ENCODE results near the gene MPV17L2.

MPV17L2 gene

GRCh38 chr19:18152817-18153555, 40.0 kb upstream of the MPV17L2 start, which contains the start of gene PIK3R2:
PIK3R2 (plus strand) TSS chr19:18153163; CDS start chr19:18155880, 2,717 bp downstream.
- Histone ChIP-seq H3K9me2 (replicated peaks; ENCODE audit: control insufficient read depth, low read length) (no peaks in the 10 kb centered on the region), H3K36me3 (ENCODE audit: control insufficient read depth, low read length) (peaks cover 24% of the 10 kb centered on the region), H3K4me1 (ENCODE audit: control insufficient read depth, low read length) (peaks cover 36% of the 10 kb centered on the region), H3K27me3 (ENCODE audit: control insufficient read depth, low read length) (no peaks in the 10 kb centered on the region), H3K9me3 (ENCODE audit: control insufficient read depth, insufficient read depth, low read length) (no peaks in the 10 kb centered on the region), H3K4me3 (ENCODE audit: low read length) (peak within 1 kb of the TSS; percentile 91), H3K79me2 (ENCODE audit: control insufficient read depth, low read length) (peaks cover 31% of the 10 kb centered on the region), H4K20me1 (ENCODE audit: control insufficient read depth, insufficient read depth, low read depth, low read length) (no peaks in the 10 kb centered on the region), H3F3A (ENCODE audit: control insufficient read depth, insufficient read depth) (peaks cover 3% of the 10 kb centered on the region; the same call in 1 of the 2 replicates), H3K27ac (ENCODE audit: low read depth, low read length) (peak within 1 kb of the TSS; percentile 92), H3K4me2 (ENCODE audit: low read length) (peak within 1 kb of the TSS; percentile 96)
- TF ChIP-seq, protein P1, sequence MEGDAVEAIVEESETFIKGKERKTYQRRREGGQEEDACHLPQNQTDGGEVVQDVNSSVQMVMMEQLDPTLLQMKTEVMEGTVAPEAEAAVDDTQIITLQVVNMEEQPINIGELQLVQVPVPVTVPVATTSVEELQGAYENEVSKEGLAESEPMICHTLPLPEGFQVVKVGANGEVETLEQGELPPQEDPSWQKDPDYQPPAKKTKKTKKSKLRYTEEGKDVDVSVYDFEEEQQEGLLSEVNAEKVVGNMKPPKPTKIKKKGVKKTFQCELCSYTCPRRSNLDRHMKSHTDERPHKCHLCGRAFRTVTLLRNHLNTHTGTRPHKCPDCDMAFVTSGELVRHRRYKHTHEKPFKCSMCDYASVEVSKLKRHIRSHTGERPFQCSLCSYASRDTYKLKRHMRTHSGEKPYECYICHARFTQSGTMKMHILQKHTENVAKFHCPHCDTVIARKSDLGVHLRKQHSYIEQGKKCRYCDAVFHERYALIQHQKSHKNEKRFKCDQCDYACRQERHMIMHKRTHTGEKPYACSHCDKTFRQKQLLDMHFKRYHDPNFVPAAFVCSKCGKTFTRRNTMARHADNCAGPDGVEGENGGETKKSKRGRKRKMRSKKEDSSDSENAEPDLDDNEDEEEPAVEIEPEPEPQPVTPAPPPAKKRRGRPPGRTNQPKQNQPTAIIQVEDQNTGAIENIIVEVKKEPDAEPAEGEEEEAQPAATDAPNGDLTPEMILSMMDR (IDR thresholded peaks at IDR 0.05; ENCODE audit: low read depth, low read length, poor library complexity, severe bottlenecking): peak; percentile 23
- TF ChIP-seq EZH2phosphoT487 (IDR thresholded peaks at IDR 0.05; ENCODE audit: borderline replicate concordance, low read length): no peak

DNA sequence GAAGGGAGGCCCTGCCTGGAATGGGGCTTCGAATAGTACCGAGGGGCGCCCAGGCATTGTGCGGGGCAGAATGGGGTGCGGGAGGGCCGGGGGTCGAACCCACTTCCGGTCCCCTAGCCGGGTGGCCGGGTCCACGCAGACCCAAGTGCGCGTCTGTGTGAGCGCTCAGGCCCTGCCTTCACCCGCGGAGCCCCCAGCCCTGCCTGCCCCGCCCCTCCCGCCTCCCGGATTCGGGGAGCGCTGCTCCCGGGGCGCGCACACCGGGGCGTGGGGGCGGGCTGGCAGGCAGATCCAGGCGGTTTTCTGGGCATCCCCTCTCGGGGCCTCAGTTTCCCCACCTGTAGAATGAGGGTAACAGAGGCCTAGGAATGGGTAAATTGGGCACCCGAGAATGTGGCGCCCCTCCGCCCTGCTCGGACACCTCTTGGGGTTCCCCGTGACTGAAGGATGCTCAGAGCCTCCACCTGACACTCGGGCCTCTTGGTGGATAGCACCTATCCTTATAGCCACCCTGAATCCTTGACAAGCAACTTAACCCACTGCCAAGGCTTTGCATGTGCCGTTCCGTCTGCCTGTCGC, 39.4 kb upstream of the MPV17L2 start:
- no peaks in the 10 kb centered on the region for H3K27me3 ChIP-seq (ENCODE audit: control insufficient read depth, low read length)
- no peaks in the 10 kb centered on the region for H4K20me1 ChIP-seq (ENCODE audit: control insufficient read depth, insufficient read depth, low read depth, low read length)
- H3K36me3 ChIP-seq (ENCODE audit: control insufficient read depth, low read length): peaks cover 24% of the 10 kb centered on the region
- peaks cover 7% of the 10 kb centered on the region for H3F3A ChIP-seq (ENCODE audit: control insufficient read depth, insufficient read depth)
- peaks cover 31% of the 10 kb centered on the region for H3K79me2 ChIP-seq (ENCODE audit: control insufficient read depth, low read length)
- no peak for TF ChIP-seq EZH2phosphoT487 (IDR thresholded peaks at IDR 0.05; ENCODE audit: borderline replicate concordance, low read length)
- TF ChIP-seq, protein P1 (IDR thresholded peaks at IDR 0.05; ENCODE audit: low read depth, low read length, poor library complexity, severe bottlenecking): no peak
- peak overlapping the region; percentile 92 for H3K27ac ChIP-seq (ENCODE audit: low read depth, low read length)
- H3K4me2 ChIP-seq (ENCODE audit: low read length): peak overlapping the region; percentile 96
- peaks cover 36% of the 10 kb centered on the region for H3K4me1 ChIP-seq (ENCODE audit: control insufficient read depth, low read length)
- peak overlapping the region; percentile 91 for H3K4me3 ChIP-seq (ENCODE audit: low read length)
- no peaks in the 10 kb centered on the region for H3K9me2 ChIP-seq (replicated peaks; ENCODE audit: control insufficient read depth, low read length)
- no peaks in the 10 kb centered on the region for H3K9me3 ChIP-seq (ENCODE audit: control insufficient read depth, insufficient read depth, low read length)

- Histone ChIP-seq H3K79me2 (ENCODE audit: control insufficient read depth, low read length) (peaks cover 37% of the 10 kb centered on the region), H3K9me2 (replicated peaks; ENCODE audit: control insufficient read depth, low read length) (no peaks in the 10 kb centered on the region), H3K4me3 (ENCODE audit: low read length) (no peak overlapping the region), H3K27me3 (ENCODE audit: control insufficient read depth, low read length) (no peaks in the 10 kb centered on the region), H3F3A (ENCODE audit: control insufficient read depth, insufficient read depth) (peaks cover 8% of the 10 kb centered on the region), H3K36me3 (ENCODE audit: control insufficient read depth, low read length) (peaks cover 29% of the 10 kb centered on the region), H3K4me2 (ENCODE audit: low read length) (no peak overlapping the region), H4K20me1 (ENCODE audit: control insufficient read depth, insufficient read depth, low read depth, low read length) (no peaks in the 10 kb centered on the region), H3K4me1 (ENCODE audit: control insufficient read depth, low read length) (peaks cover 42% of the 10 kb centered on the region), H3K27ac (ENCODE audit: low read depth, low read length) (no peak overlapping the region), H3K9me3 (ENCODE audit: control insufficient read depth, insufficient read depth, low read length) (no peaks in the 10 kb centered on the region)
- TF ChIP-seq EZH2phosphoT487 (IDR thresholded peaks at IDR 0.05; ENCODE audit: borderline replicate concordance, low read length): no peak
- TF ChIP-seq, protein P1 (IDR thresholded peaks at IDR 0.05; ENCODE audit: low read depth, low read length, poor library complexity, severe bottlenecking): no peak
Measured at GRCh38 chr19:18155095-18156087, 37.6 kb upstream of the MPV17L2 start.
